ENCODE results near the gene FADS3. TPM values are rescaled to one million over a fixed set of nuclear protein-coding genes. Genes with fewer than 3 reads are reported as not detected.

The FADS3 gene
- total RNA-seq, 1 experiment from 2014 or later: 67.9 TPM

GRCh38 chr11:61836193-61836592, 55.2 kb downstream of the FADS3 start:
- Histone ChIP-seq H3K4me3 (ENCODE audit: low read length) (no peak overlapping the region), H3K9ac (ENCODE audit: low read length) (no peak overlapping the region), H3K27me3 (ENCODE audit: low read length) (no peaks in the 10 kb centered on the region), H3K36me3 (ENCODE audit: low read depth, low read length) (peaks cover 20% of the 10 kb centered on the region), H3K79me2 (ENCODE audit: low read length) (peaks cover 44% of the 10 kb centered on the region), H2AFZ (ENCODE audit: low read length) (no peak overlapping the region), H3K4me1 (ENCODE audit: insufficient read depth, low read length) (no peaks in the 10 kb centered on the region; the same call in 1 of the 2 replicates), H3K9me3 (ENCODE audit: low read length) (no peaks in the 10 kb centered on the region), H3K4me2 (ENCODE audit: low read length) (no peak overlapping the region), H3K27ac (ENCODE audit: low read length) (no peak overlapping the region), H3K9me2 (replicated peaks; ENCODE audit: low read length) (no peaks in the 10 kb centered on the region), H4K20me1 (ENCODE audit: low read length) (peaks cover 23% of the 10 kb centered on the region; the same call in 1 of the 2 replicates), H3F3A (ENCODE audit: low read length, unreplicated experiment) (no peaks in the 10 kb centered on the region)
- ATAC-seq (no peak), DNase-seq (no peak)
- BruUV-seq (replicated peaks): no TSS peak
- intact Hi-C loops (cut with micrococcal nuclease): no loop called here
- CTCF ChIA-PET: no interaction called here
- POLR2A ChIA-PET (ENCODE audit: unreplicated experiment): no interaction called here
- TF ChIP-seq EZH2phosphoT487 (IDR thresholded peaks at IDR 0.05; ENCODE audit: borderline replicate concordance, low read length): no peak
- no peak for TF ChIP-seq CTCF (conservative IDR thresholded peaks at IDR 0.05; ENCODE audit: low read depth, low read length)
- TF ChIP-seq EZH2 (IDR thresholded peaks at IDR 0.05; ENCODE audit: low read length, unreplicated experiment): no peak

- Histone ChIP-seq H3K4me2 (ENCODE audit: low read length) (no peak overlapping the region), H3F3A (ENCODE audit: low read length, unreplicated experiment) (no peaks in the 10 kb centered on the region), H3K27me3 (ENCODE audit: low read length) (no peaks in the 10 kb centered on the region), H3K9ac (ENCODE audit: low read length) (no peak overlapping the region), H3K36me3 (ENCODE audit: low read depth, low read length) (peaks cover 6% of the 10 kb centered on the region; the same call in 1 of the 2 replicates), H3K4me1 (ENCODE audit: insufficient read depth, low read length) (peaks cover 14% of the 10 kb centered on the region), H3K9me3 (ENCODE audit: low read length) (no peaks in the 10 kb centered on the region), H2AFZ (ENCODE audit: low read length) (no peak overlapping the region), H3K4me3 (ENCODE audit: low read length) (no peak overlapping the region), H4K20me1 (ENCODE audit: low read length) (peaks cover 39% of the 10 kb centered on the region; the same call in 1 of the 2 replicates), H3K27ac (ENCODE audit: low read length) (no peak overlapping the region), H3K9me2 (replicated peaks; ENCODE audit: low read length) (no peaks in the 10 kb centered on the region), H3K79me2 (ENCODE audit: low read length) (peaks cover 62% of the 10 kb centered on the region)
- intact Hi-C loops (cut with micrococcal nuclease): no loop called here
- DNase-seq: peak; percentile 34
- no TSS peak for BruUV-seq (replicated peaks)
- ChIA-PET POLR2A (ENCODE audit: unreplicated experiment) (no interaction called here), CTCF (no interaction called here)
- ATAC-seq: peak; percentile 25
- no peak for TF ChIP-seq EZH2 (IDR thresholded peaks at IDR 0.05; ENCODE audit: low read length, unreplicated experiment)
- no peak for TF ChIP-seq CTCF (conservative IDR thresholded peaks at IDR 0.05; ENCODE audit: low read depth, low read length)
- no peak for TF ChIP-seq EZH2phosphoT487 (IDR thresholded peaks at IDR 0.05; ENCODE audit: borderline replicate concordance, low read length)
Measured at GRCh38 chr11:61834278-61835048, 56.9 kb downstream of the FADS3 start.

- no TSS peak for BruUV-seq (replicated peaks)
- Histone ChIP-seq H3K9me2 (replicated peaks; ENCODE audit: low read length) (no peaks in the 10 kb centered on the region), H3K36me3 (ENCODE audit: low read depth, low read length) (peaks cover 5% of the 10 kb centered on the region; the same call in 1 of the 2 replicates), H3K4me2 (ENCODE audit: low read length) (no peak overlapping the region), H3K79me2 (ENCODE audit: low read length) (peaks cover 67% of the 10 kb centered on the region), H3K27ac (ENCODE audit: low read length) (no peak overlapping the region), H3K4me3 (ENCODE audit: low read length) (no peak overlapping the region), H3K9ac (ENCODE audit: low read length) (no peak overlapping the region), H3K9me3 (ENCODE audit: low read length) (no peaks in the 10 kb centered on the region), H4K20me1 (ENCODE audit: low read length) (peaks cover 39% of the 10 kb centered on the region; the same call in 1 of the 2 replicates), H3K27me3 (ENCODE audit: low read length) (no peaks in the 10 kb centered on the region), H3K4me1 (ENCODE audit: insufficient read depth, low read length) (peaks cover 14% of the 10 kb centered on the region), H3F3A (ENCODE audit: low read length, unreplicated experiment) (no peaks in the 10 kb centered on the region), H2AFZ (ENCODE audit: low read length) (no peak overlapping the region)
- POLR2A ChIA-PET (ENCODE audit: unreplicated experiment): no interaction called here
- CTCF ChIA-PET: no interaction called here
- no peak for ATAC-seq
- TF ChIP-seq EZH2 (IDR thresholded peaks at IDR 0.05; ENCODE audit: low read length, unreplicated experiment): no peak
- no peak for TF ChIP-seq CTCF (conservative IDR thresholded peaks at IDR 0.05; ENCODE audit: low read depth, low read length)
- TF ChIP-seq EZH2phosphoT487 (IDR thresholded peaks at IDR 0.05; ENCODE audit: borderline replicate concordance, low read length): no peak
- intact Hi-C loops (cut with micrococcal nuclease): no loop called here
- no peak for DNase-seq
Measured at GRCh38 chr11:61833926-61834277, 57.4 kb downstream of the FADS3 start.
